HG02870 (cell line): ENCODE results near the gene NDOR1.

Experiments
- ATAC-seq: cut with Tn5 transposase; IDR thresholded peaks from one replicate; pipeline ENCODE4 v1.9.1; 2021; ENCODE audit warnings: mild to moderate bottlenecking, moderate library complexity; ENCODE audit not compliant: unreplicated experiment

The NDOR1 gene

GRCh38 chr9:137198051-137198901, 7.2 kb upstream of the NDOR1 start:
- ATAC-seq, result no peak

- no peak for ATAC-seq
Measured at GRCh38 chr9:137198902-137199283, 6.6 kb upstream of the NDOR1 start.

- no peak for ATAC-seq
Measured at GRCh38 chr9:137199411-137200121, 5.9 kb upstream of the NDOR1 start.

GRCh38 chr9:137200311-137201204, 4.9 kb upstream of the NDOR1 start, which contains the start of gene TPRN:
TSS of gene TPRN (minus strand) at chr9:137200741. CDS start at chr9:137200711, 30 bp downstream.
- peak; percentile 94 for ATAC-seq

- ATAC-seq, result no peak
Measured at GRCh38 chr9:137201205-137201868, 4.2 kb upstream of the NDOR1 start.

- ATAC-seq, result no peak
Measured at GRCh38 chr9:137202966-137203365, 2.5 kb upstream of the NDOR1 start.

- ATAC-seq, result no peak
Measured at GRCh38 chr9:137204731-137205125, 772 bp upstream of the NDOR1 start.

GRCh38 chr9:137206602-137207001, 1.1 kb downstream of the NDOR1 start:
- ATAC-seq, result no peak

- ATAC-seq, result no peak
Measured at GRCh38 chr9:137211532-137211931, 6.0 kb downstream of the NDOR1 start.

GRCh38 chr9:137212520-137212919, 7.0 kb downstream of the NDOR1 start:
- no peak for ATAC-seq

- ATAC-seq, result no peak
Measured at GRCh38 chr9:137213160-137214060, 7.9 kb downstream of the NDOR1 start.

- no peak for ATAC-seq
Measured at GRCh38 chr9:137214620-137215019, 9.1 kb downstream of the NDOR1 start.

- ATAC-seq, result no peak
Measured at GRCh38 chr9:137215196-137215986, 9.9 kb downstream of the NDOR1 start.

- no peak for ATAC-seq
Measured at GRCh38 chr9:137216188-137216965, 10.9 kb downstream of the NDOR1 start.

GRCh38 chr9:137217276-137218211, 12.0 kb downstream of the NDOR1 start:
- ATAC-seq, result no peak

GRCh38 chr9:137218212-137218753, 12.8 kb downstream of the NDOR1 start:
- ATAC-seq, result no peak
